CD4-positive, alpha-beta T cell (primary cell): ENCODE data around the gene HAPLN1. TPM values are rescaled to one million over a fixed set of nuclear protein-coding genes. Genes with fewer than 3 reads are reported as not detected.

Experiments used
- ATAC-seq: fragments of 200-7000 bp; cut with Tn5 transposase; one replicate; pipeline ENCODE4 v1.10.0; 2022; ENCODE audit warnings: mild to moderate bottlenecking; ENCODE audit not compliant: poor library complexity
- CTCF ChIA-PET: fragments of 350-600 bp; sonication (Branson Sonifier 250); formaldehyde crosslinking; loops from one replicate; lab custom pipeline; 2021; ENCODE audit warnings: antibody characterized with exemption, inconsistent platforms; lab: Charles Lee
- POLR2A ChIA-PET: fragments of 350-600 bp; sonication (Branson Sonifier 250); formaldehyde crosslinking; loops from one replicate; lab custom pipeline; 2021; ENCODE audit warnings: antibody characterized with exemption, inconsistent platforms; lab: Charles Lee
- DNase-seq, 14 experiments: peaks; one replicate each; pipeline ENCODE4 v3.0.0-alpha.2; 2013 to 2020; ENCODE audit warnings: mixed read lengths in 2 of 14
- H3K27ac ChIP-seq, 2 donors: one replicate each; pipeline versions ENCODE4 v1.5.1 to v1.7.0; 2013; ENCODE audit warnings: low read length in 2 of 2, low read depth in 1 of 2, mild to moderate bottlenecking in 1 of 2
- H3K27me3 ChIP-seq, 2 experiments: 1 replicate in 1 of 2; 2 replicates in 1 of 2; pipeline versions ENCODE4 v1.6.1 to v1.7.0; 2013; ENCODE audit warnings: low read length in 2 of 2, control low read depth in 1 of 2, mild to moderate bottlenecking in 1 of 2, moderate library complexity in 1 of 2; ENCODE audit not compliant: insufficient read depth in 2 of 2, control insufficient read depth in 1 of 2
- H3K36me3 ChIP-seq: one replicate; pipeline ENCODE4 v1.6.1; 2013; ENCODE audit warnings: low read length, control low read depth; ENCODE audit not compliant: insufficient read depth
- H3K4me1 ChIP-seq: one replicate; pipeline ENCODE4 v1.6.1; 2013; ENCODE audit warnings: low read length, control low read depth; ENCODE audit not compliant: insufficient read depth
- H3K4me3 ChIP-seq: one replicate; pipeline ENCODE4 v1.5.1; 2013; ENCODE audit warnings: mild to moderate bottlenecking, low read length, moderate library complexity
- H3K9me3 ChIP-seq, 2 experiments: 1 replicate in 1 of 2; 2 replicates in 1 of 2; pipeline versions ENCODE4 v1.6.1 to v1.7.0; 2013; ENCODE audit warnings: low read length in 2 of 2, mild to moderate bottlenecking in 2 of 2, control low read depth in 1 of 2, moderate library complexity in 1 of 2; ENCODE audit not compliant: control insufficient read depth in 1 of 2, insufficient read depth in 1 of 2
- H3K27ac Mint-ChIP-seq: one replicate; pipeline ENCODE4 v1.8.0; 2020; ENCODE audit warnings: mixed read lengths
- H3K27me3 Mint-ChIP-seq: one replicate; pipeline ENCODE4 v1.8.0; 2021; ENCODE audit warnings: mixed read lengths
- H3K36me3 Mint-ChIP-seq: one replicate; pipeline ENCODE4 v1.8.0; 2021; ENCODE audit warnings: low read depth, mixed read lengths
- H3K4me1 Mint-ChIP-seq: one replicate; pipeline ENCODE4 v1.8.0; 2021; ENCODE audit warnings: low read depth, mixed read lengths
- H3K4me3 Mint-ChIP-seq: one replicate; pipeline ENCODE4 v1.8.0; 2020; ENCODE audit warnings: mild to moderate bottlenecking, mixed read lengths
- H3K9me3 Mint-ChIP-seq: one replicate; pipeline ENCODE4 v1.8.0; 2020; ENCODE audit warnings: mixed read lengths
- CTCF ChIP-seq: fragments of 200-600 bp; IDR thresholded peaks from one replicate; pipeline ENCODE4 v1.8.0; 2022; ENCODE audit warnings: antibody characterized with exemption, mild to moderate bottlenecking
- intact Hi-C, 2 experiments: fragments of 100-400 bp; cut with DNase I in 1 of 2; cut with micrococcal nuclease in 1 of 2; formaldehyde crosslinking; loops; one replicate each; pipeline versions ENCODE4 v1.15.1 to v1.9.0; 2023 to 2025; cut with DNase I, micrococcal nuclease
- total RNA-seq, 174 experiments: library from RNA in 2 of 174; stranded (reverse) in 2 of 174; gene quantifications; one replicate each; pipeline ENCODE4 v1.2.3 and lab custom pipeline; 2021 to 2026

Gene HAPLN1
- total RNA-seq, 2 experiments from 2014 or later: not detected

GRCh38 chr5:83672646-83673045 lies 48.0 kb downstream of the HAPLN1 start:
- ChIA-PET POLR2A (no interaction called here), CTCF (no interaction called here)
- Mint-ChIP-seq H3K9me3 (no peaks in the 10 kb centered on the region), H3K36me3 (no peaks in the 10 kb centered on the region), H3K27me3 (peaks cover 6% of the 10 kb centered on the region), H3K27ac (no peak overlapping the region), H3K4me3 (no peak overlapping the region), H3K4me1 (no peaks in the 10 kb centered on the region)
- TF ChIP-seq CTCF: no peak
- Histone ChIP-seq H3K4me1 (no peaks in the 10 kb centered on the region), H3K27me3 (no peaks in the 10 kb centered on the region), H3K27ac (no peak overlapping the region), H3K36me3 (no peaks in the 10 kb centered on the region), H3K9me3 (no peaks in the 10 kb centered on the region), H3K4me3 (no peak overlapping the region)
- ATAC-seq (no peak), DNase-seq (no peak)
- intact Hi-C loops: no loop called here

GRCh38 chr5:83672158-83672557 lies 48.5 kb downstream of the HAPLN1 start:
- ATAC-seq (no peak), DNase-seq (no peak)
- CTCF ChIA-PET: no interaction called here
- Histone ChIP-seq H3K36me3 (no peaks in the 10 kb centered on the region), H3K27ac (no peak overlapping the region), H3K27me3 (no peaks in the 10 kb centered on the region), H3K9me3 (no peaks in the 10 kb centered on the region), H3K4me3 (no peak overlapping the region), H3K4me1 (no peaks in the 10 kb centered on the region)
- intact Hi-C loops: no loop called here
- no peaks in the 10 kb centered on the region for H3K4me1 Mint-ChIP-seq
- no peak overlapping the region for H3K4me3 Mint-ChIP-seq
- no peaks in the 10 kb centered on the region for H3K9me3 Mint-ChIP-seq
- POLR2A ChIA-PET: no interaction called here
- no peak overlapping the region for H3K27ac Mint-ChIP-seq
- peaks cover 10% of the 10 kb centered on the region for H3K27me3 Mint-ChIP-seq
- TF ChIP-seq CTCF: no peak
- H3K36me3 Mint-ChIP-seq: no peaks in the 10 kb centered on the region

GRCh38 chr5:83665631-83666030 lies 55.0 kb downstream of the HAPLN1 start:
- no peaks in the 10 kb centered on the region for H3K9me3 ChIP-seq
- no peak for TF ChIP-seq CTCF
- ChIA-PET POLR2A (no interaction called here), CTCF (no interaction called here)
- no peak overlapping the region for H3K27ac ChIP-seq
- H3K27me3 Mint-ChIP-seq: peaks cover 18% of the 10 kb centered on the region
- no peak overlapping the region for H3K4me3 Mint-ChIP-seq
- ATAC-seq: no peak
- no peaks in the 10 kb centered on the region for H3K4me1 Mint-ChIP-seq
- H3K4me3 ChIP-seq: no peak overlapping the region
- no peak overlapping the region for H3K27ac Mint-ChIP-seq
- no peaks in the 10 kb centered on the region for H3K36me3 ChIP-seq
- H3K36me3 Mint-ChIP-seq: no peaks in the 10 kb centered on the region
- intact Hi-C loops: no loop called here
- no peaks in the 10 kb centered on the region for H3K9me3 Mint-ChIP-seq
- no peaks in the 10 kb centered on the region for H3K4me1 ChIP-seq
- DNase-seq: no peak
- no peaks in the 10 kb centered on the region for H3K27me3 ChIP-seq
